K562 (cell line): Measurements from ENCODE around the gene FUNDC1. TPM values are rescaled to one million over a fixed set of nuclear protein-coding genes. Genes with fewer than 3 reads are reported as not detected.

Source experiments
- BCOR ChIP-seq: fragments of 450-650 bp; IDR thresholded peaks from 2 replicates; pipeline ENCODE4 v1.6.1; 2016
- CHD4 ChIP-seq: fragments of 200-600 bp; sonication (generic); IDR thresholded peaks from 3 replicates; pipeline ENCODE4 v1.6.1; 2012; ENCODE audit warnings: low read depth, mild to moderate bottlenecking, mixed read lengths, low read length, inconsistent platforms; ENCODE audit not compliant: insufficient read depth, insufficient replicate concordance, poor library complexity, severe bottlenecking
- EP400 ChIP-seq: fragments of 450-650 bp; IDR thresholded peaks from 2 replicates; pipeline ENCODE4 v1.6.1; 2017; ENCODE audit warnings: antibody characterized with exemption, mild to moderate bottlenecking, moderate library complexity
- ETS2 ChIP-seq: IDR thresholded peaks from 2 replicates; pipeline ENCODE4 v1.6.1; 2016; ENCODE audit warnings: borderline replicate concordance, missing genetic modification characterization, mild to moderate bottlenecking, moderate library complexity, missing compliant biosample characterization; ENCODE audit not compliant: poor library complexity, severe bottlenecking
- ETV6 ChIP-seq, 3 experiments: fragments of 150-350 bp in 1 of 3; sonication (generic) in 1 of 3; formaldehyde crosslinking in 1 of 3; IDR thresholded peaks; 2 replicates each; pipeline versions ENCODE4 v1.6.1 to v1.8.0; 2014 to 2022; ENCODE audit warnings: borderline replicate concordance in 2 of 3, low read depth in 2 of 3, antibody characterized with exemption in 1 of 3, low read length in 1 of 3, mild to moderate bottlenecking in 1 of 3, missing genetic modification reagents in 1 of 3
- FOXK2 ChIP-seq, 2 experiments: fragments of 450-650 bp; IDR thresholded peaks in 1 of 2; conservative IDR thresholded peaks in 1 of 2; 2 replicates each; pipeline ENCODE4 v1.6.1; 2016; ENCODE audit warnings: low read depth in 2 of 2, mild to moderate bottlenecking in 1 of 2
- FOXP4 ChIP-seq: sonication (generic); formaldehyde crosslinking; IDR thresholded peaks from 2 replicates; pipeline ENCODE4 v1.8.0; 2022; ENCODE audit warnings: mild to moderate bottlenecking, missing genetic modification reagents, borderline replicate concordance
- HDAC3 ChIP-seq: fragments of 450-650 bp; IDR thresholded peaks from 2 replicates; pipeline ENCODE4 v1.6.1; 2018; ENCODE audit warnings: borderline replicate concordance, mild to moderate bottlenecking, moderate library complexity; ENCODE audit not compliant: partially characterized antibody
- MCM2 ChIP-seq: fragments of 450-650 bp; IDR thresholded peaks from 2 replicates; pipeline ENCODE4 v1.6.1; 2017; ENCODE audit warnings: low read depth, mild to moderate bottlenecking
- MED1 ChIP-seq: sonication (generic); formaldehyde crosslinking; IDR thresholded peaks from 2 replicates; pipeline ENCODE4 v1.8.1; 2023; ENCODE audit warnings: missing genetic modification reagents, borderline replicate concordance
- MIER1 ChIP-seq: fragments of 450-650 bp; IDR thresholded peaks from 2 replicates; pipeline ENCODE4 v1.6.1; 2016; ENCODE audit warnings: antibody characterized with exemption, mild to moderate bottlenecking, low read depth
- NUFIP1 ChIP-seq: fragments of 450-650 bp; IDR thresholded peaks from 2 replicates; pipeline ENCODE4 v1.6.1; 2018; ENCODE audit not compliant: partially characterized antibody
- RBM17 ChIP-seq: fragments of 200-400 bp; formaldehyde crosslinking; IDR thresholded peaks from 2 replicates; pipeline ENCODE4 v1.6.1; 2017; ENCODE audit warnings: low read depth, mild to moderate bottlenecking, low read length, borderline replicate concordance
- SIRT6 ChIP-seq: IDR thresholded peaks from one replicate; pipeline ENCODE4 v1.6.1; 2012; ENCODE audit warnings: low read depth, mild to moderate bottlenecking, control low read depth, inconsistent platforms, low read length, moderate library complexity
- SMARCB1 ChIP-seq: IDR thresholded peaks from 2 replicates; pipeline ENCODE4 v1.6.1; 2011; ENCODE audit warnings: improper control_type of control experiment, low read depth; ENCODE audit not compliant: insufficient read length
- STAG1 ChIP-seq: sonication (generic); formaldehyde crosslinking; IDR thresholded peaks from 2 replicates; pipeline ENCODE4 v1.5.0; 2020; ENCODE audit warnings: missing genetic modification reagents, borderline replicate concordance
- ZBTB34 ChIP-seq: fragments of 250-450 bp; sonication (Bioruptor Pico); IDR thresholded peaks from 2 replicates; pipeline ENCODE4 v1.8.0; 2021; ENCODE audit warnings: mild to moderate bottlenecking, moderate library complexity
- ZC3H11A ChIP-seq: IDR thresholded peaks from 2 replicates; pipeline ENCODE4 v1.6.1; 2012; ENCODE audit warnings: low read depth, low read length, improper control_type of control experiment
- ZFP1 ChIP-seq: fragments of 450-650 bp; formaldehyde crosslinking; IDR thresholded peaks from 2 replicates; pipeline ENCODE4 v1.4.0; 2020; ENCODE audit warnings: mild to moderate bottlenecking, mixed read lengths
- ZNF224 ChIP-seq: sonication (generic); formaldehyde crosslinking; IDR thresholded peaks from 2 replicates; pipeline ENCODE4 v1.8.0; 2022; ENCODE audit warnings: mild to moderate bottlenecking, missing genetic modification reagents
- ZNF644 ChIP-seq: fragments of 200-800 bp; sonication (Bioruptor generic); IDR thresholded peaks from 2 replicates; pipeline ENCODE4 v1.6.1; 2016; ENCODE audit warnings: low read depth, missing genetic modification characterization, missing compliant biosample characterization
- ZSCAN29 ChIP-seq: fragments of 450-650 bp; IDR thresholded peaks from 2 replicates; pipeline ENCODE4 v1.6.1; 2017
- polyA plus RNA-seq, 8 experiments: library from polyadenylated mRNA; depleted of rRNA in 4 of 8; stranded (reverse) in 5 of 8; unstranded in 3 of 8; fragments of >200 nt; fragmentation: Nextera tagmentation in 2 of 8; fragmentation: Illumina TruSeq in 1 of 8; extraction: Ambion mirVana in 2 of 8; extraction: Trizol in 1 of 8; gene quantifications; 2 replicates each; pipeline versions ENCODE4 v1.2.1 to v1.2.3, GENCODE V29; 2011 to 2014; ENCODE audit warnings: inconsistent platforms in 1 of 8, missing spikeins in 1 of 8
- total RNA-seq, 7 experiments: library from RNA; depleted of rRNA in 6 of 7; stranded (reverse); fragments of >200 nt in 6 of 7; fragmentation: Illumina TruSeq in 2 of 7; extraction: Trizol in 2 of 7; gene quantifications; 2 replicates each; pipeline versions ENCODE4 v1.2.1 to v1.2.3, GENCODE V29; 2011 to 2021; ENCODE audit warnings: low replicate concordance in 1 of 7

FUNDC1 gene
- total and polyA plus RNA-seq, 9 of the 15 experiments (the other 6 are each of a cell fraction or from before 2014, with no cell fraction given), result 15.6 to 59.1 (median 29.3) TPM

GRCh38 chrX:44483965-44484606, 58.6 kb downstream of the FUNDC1 start (continued):
- TF ChIP-seq RBM17, result no peak
- no peak for TF ChIP-seq ZBTB34
- no peak for TF ChIP-seq ZNF224
- TF ChIP-seq STAG1 (CRISPR knock-in tag), result no peak
- TF ChIP-seq SIRT6, result no peak
- no peak for TF ChIP-seq MCM2
- no peak for TF ChIP-seq FOXK2 (conservative IDR thresholded peaks at IDR 0.05 in 1 of 2, IDR thresholded peaks at IDR 0.05 in 1 of 2; ENCODE audit: low read depth in 2 of 2)
- TF ChIP-seq ZFP1 (CRISPR knock-in tag), result no peak
- TF ChIP-seq ZSCAN29, result no peak
- TF ChIP-seq ZNF644 (tag), result peak; percentile 74; the same call in 1 of the 2 replicates
- TF ChIP-seq ZC3H11A, result no peak
- TF ChIP-seq FOXP4 (CRISPR knock-in tag), result no peak
- no peak for TF ChIP-seq MED1 (CRISPR knock-in tag)
- no peak for TF ChIP-seq CHD4
- TF ChIP-seq EP400, result no peak
- no peak for TF ChIP-seq ETS2
- no peak for TF ChIP-seq ETV6 (IDR thresholded peaks at IDR 0.05; ENCODE audit: borderline replicate concordance in 1 of 2, low read depth in 2 of 2, low read length in 1 of 2)
- no peak for TF ChIP-seq ETV6 (CRISPR knock-in tag; IDR thresholded peaks at IDR 0.05; ENCODE audit: borderline replicate concordance)
- no peak for TF ChIP-seq MIER1
- no peak for TF ChIP-seq HDAC3
- no peak for TF ChIP-seq NUFIP1
- TF ChIP-seq SMARCB1, result no peak
- no peak for TF ChIP-seq BCOR
